Measurements from ENCODE around the gene TUBB4A. TPM values are rescaled to one million over a fixed set of nuclear protein-coding genes. Genes with fewer than 3 reads are reported as not detected.

TUBB4A gene
- total RNA-seq, 4 donors from 2014 or later, result 0.99 to 17.0 (median 4.8) TPM

DNA sequence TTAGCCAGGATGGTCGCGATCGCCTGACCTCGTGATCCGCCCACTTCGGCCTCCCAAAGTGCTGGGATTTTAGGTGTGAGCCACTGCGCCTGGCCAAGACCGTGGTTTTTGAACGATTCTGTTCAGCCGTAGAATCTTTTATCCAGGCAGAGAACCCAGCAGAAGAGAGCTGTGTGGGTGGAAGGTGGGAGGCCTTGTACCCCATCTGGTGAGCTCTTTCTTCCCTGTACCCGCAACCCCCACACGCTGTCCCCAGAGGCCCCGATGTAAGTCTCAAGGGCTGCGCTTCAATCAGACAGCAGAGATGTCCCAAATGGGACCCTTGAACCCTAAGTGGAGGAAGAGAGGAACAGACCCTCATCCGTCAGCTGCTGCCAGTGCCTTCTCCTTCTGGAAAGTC is 46.2 kb downstream of the TUBB4A start:
- intact Hi-C loops (cut with DNase I; ENCODE audit: low total_unique reads), result no loop called here
- WGBS, 2 donors, result 94 to 96% methylated on average over 15 of the region's 15 CpGs
- no peak for DNase-seq (ENCODE audit: low spot score in 2 of 2)
- TF ChIP-seq, protein P1, sequence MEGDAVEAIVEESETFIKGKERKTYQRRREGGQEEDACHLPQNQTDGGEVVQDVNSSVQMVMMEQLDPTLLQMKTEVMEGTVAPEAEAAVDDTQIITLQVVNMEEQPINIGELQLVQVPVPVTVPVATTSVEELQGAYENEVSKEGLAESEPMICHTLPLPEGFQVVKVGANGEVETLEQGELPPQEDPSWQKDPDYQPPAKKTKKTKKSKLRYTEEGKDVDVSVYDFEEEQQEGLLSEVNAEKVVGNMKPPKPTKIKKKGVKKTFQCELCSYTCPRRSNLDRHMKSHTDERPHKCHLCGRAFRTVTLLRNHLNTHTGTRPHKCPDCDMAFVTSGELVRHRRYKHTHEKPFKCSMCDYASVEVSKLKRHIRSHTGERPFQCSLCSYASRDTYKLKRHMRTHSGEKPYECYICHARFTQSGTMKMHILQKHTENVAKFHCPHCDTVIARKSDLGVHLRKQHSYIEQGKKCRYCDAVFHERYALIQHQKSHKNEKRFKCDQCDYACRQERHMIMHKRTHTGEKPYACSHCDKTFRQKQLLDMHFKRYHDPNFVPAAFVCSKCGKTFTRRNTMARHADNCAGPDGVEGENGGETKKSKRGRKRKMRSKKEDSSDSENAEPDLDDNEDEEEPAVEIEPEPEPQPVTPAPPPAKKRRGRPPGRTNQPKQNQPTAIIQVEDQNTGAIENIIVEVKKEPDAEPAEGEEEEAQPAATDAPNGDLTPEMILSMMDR (IDR thresholded peaks at IDR 0.05), result no peak
- no peak for TF ChIP-seq POLR2A (IDR thresholded peaks at IDR 0.05)
- no peak overlapping the region for H3K4me3 ChIP-seq (ENCODE audit: low read depth, poor library complexity, severe bottlenecking)

DNA sequence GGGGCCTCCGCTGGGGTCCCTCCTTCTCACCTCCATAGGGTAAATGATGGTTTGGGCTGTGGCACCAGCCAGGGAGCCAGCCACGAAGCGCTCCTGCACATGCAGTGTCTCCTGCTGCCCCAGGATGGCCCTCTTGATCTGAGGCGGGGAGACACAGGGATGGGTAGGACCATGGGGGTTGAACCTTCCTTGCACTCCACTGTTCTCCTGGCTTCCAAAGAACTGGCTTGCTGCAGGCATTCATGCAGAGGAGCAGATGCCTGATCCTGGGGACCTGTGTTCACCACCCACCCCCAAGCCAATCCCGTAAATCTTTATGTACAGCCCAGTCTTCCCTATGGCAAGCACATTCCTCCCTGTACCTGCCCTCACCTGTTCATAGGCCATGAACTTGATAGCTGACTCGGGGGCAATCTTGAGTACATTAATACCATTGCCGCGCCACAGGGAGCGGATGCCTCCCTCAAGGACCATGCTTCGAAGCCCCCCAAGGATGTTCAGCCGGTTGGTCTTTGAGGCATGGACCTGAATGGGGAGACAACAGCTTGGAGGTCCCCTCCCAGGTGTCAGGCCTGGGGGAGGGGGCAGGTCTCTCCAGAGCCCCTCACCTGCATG is 48.1 kb downstream of the TUBB4A start:
- no peak overlapping the region for H3K4me3 ChIP-seq (ENCODE audit: low read depth, poor library complexity, severe bottlenecking)
- WGBS, 2 donors, result 92 to 98% methylated on average over 11 of the region's 11 CpGs

DNA sequence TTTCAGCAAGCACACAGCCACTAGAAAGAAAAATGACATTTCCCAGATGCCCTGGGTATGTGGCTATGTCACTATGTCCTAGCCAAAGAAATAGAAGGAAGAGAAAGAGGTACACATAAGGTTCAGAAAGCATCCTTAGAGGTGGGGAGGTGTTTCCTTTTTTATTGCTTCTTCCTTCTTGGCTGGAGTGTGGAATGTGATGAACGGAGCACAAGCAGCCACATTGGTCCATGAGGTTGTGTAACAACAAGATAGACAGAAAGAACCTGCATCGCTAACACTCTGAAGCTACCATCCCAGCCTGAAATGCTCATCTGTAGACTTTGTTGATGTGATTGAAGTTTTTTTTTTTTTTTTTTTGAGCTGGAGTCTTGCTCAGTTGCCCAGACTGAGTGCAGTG is 49.2 kb downstream of the TUBB4A start:
- TF ChIP-seq, protein P1 (IDR thresholded peaks at IDR 0.05), result no peak
- intact Hi-C loops (cut with DNase I; ENCODE audit: low total_unique reads), result no loop called here
- 96 to 100% methylated on average over 2 of the region's 2 CpGs for WGBS, 2 donors
- DNase-seq (ENCODE audit: low spot score in 2 of 2), result no peak
- H3K4me3 ChIP-seq (ENCODE audit: low read depth, poor library complexity, severe bottlenecking), result no peak overlapping the region

More for the DNA sequence above, 48.1 kb downstream of the TUBB4A start:
- DNase-seq (ENCODE audit: low spot score in 2 of 2), result no peak
- no peak for TF ChIP-seq POLR2A (IDR thresholded peaks at IDR 0.05)
- TF ChIP-seq, protein P1 (IDR thresholded peaks at IDR 0.05), result no peak
- intact Hi-C loops (cut with DNase I; ENCODE audit: low total_unique reads), result no loop called here

DNA sequence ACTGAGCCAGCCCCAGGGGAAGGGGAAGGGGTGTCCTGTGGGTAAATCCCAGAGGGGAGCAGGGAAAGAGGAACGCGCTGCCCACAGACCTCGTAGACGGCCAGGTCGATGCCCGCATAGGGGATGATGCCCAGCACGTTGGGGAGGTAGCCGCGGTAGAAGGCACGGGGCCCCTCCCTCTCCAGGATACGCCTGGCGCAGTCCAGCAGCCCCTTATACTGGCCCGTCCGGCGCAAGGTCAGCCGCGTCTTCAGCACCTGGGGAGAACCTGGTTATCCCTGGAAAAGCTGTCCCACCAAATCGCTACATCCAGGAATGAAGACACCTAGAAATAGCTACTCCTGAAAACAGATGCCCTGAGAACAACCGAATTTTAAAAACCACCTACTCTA is 49.9 kb downstream of the TUBB4A start:
- intact Hi-C loops (cut with DNase I; ENCODE audit: low total_unique reads), result no loop called here
- no peak for TF ChIP-seq POLR2A (IDR thresholded peaks at IDR 0.05)
- TF ChIP-seq, protein P1 (IDR thresholded peaks at IDR 0.05), result no peak
- DNase-seq (ENCODE audit: low spot score in 2 of 2), result no peak
- H3K4me3 ChIP-seq (ENCODE audit: low read depth, poor library complexity, severe bottlenecking), result no peak overlapping the region
- WGBS, 2 donors, result 94 to 96% methylated on average over 19 of the region's 19 CpGs

GRCh38 chr19:6451583-6452222 is 50.4 kb downstream of the TUBB4A start:
- TF ChIP-seq, protein P1 (IDR thresholded peaks at IDR 0.05), result no peak
- 95 to 97% methylated on average over 7 of the region's 7 CpGs for WGBS, 2 donors
- H3K4me3 ChIP-seq (ENCODE audit: low read depth, poor library complexity, severe bottlenecking), result no peak overlapping the region
- intact Hi-C loops (cut with DNase I; ENCODE audit: low total_unique reads), result no loop called here
- DNase-seq (ENCODE audit: low spot score in 2 of 2), result no peak

DNA sequence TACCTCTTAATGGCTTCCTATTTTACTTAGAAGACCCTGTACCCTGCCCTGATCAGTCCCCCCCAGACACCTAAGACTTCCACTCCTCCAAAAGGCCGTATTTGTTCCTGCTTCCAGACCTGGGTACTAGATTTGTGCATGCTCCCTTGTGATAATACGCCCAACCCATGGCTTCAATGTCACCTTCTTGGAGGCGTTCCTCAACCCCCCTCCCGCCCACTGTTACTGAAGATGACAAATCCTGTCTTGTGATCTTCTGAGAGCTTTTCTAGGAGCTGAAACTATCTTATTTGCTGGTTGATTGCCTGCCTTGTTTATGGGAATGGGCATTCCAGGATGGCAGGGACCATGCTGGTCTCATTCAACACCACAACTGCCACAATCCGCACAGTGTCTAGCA is 51.9 kb downstream of the TUBB4A start:
- TF ChIP-seq, protein P1 (IDR thresholded peaks at IDR 0.05), result no peak
- TF ChIP-seq POLR2A (IDR thresholded peaks at IDR 0.05), result no peak
- DNase-seq (ENCODE audit: low spot score in 2 of 2), result no peak
- WGBS, 2 donors, result 91 to 96% methylated on average over 5 of the region's 5 CpGs
- no peak overlapping the region for H3K4me3 ChIP-seq (ENCODE audit: low read depth, poor library complexity, severe bottlenecking)
- intact Hi-C loops (cut with DNase I; ENCODE audit: low total_unique reads), result no loop called here

Measured in lower leg skin (tissue), 4 donors.